GM10266 (cell line): ENCODE data around the gene SPART.
"Not testable (repeated sequence)": the region's sequence is repeated elsewhere in the genome, so short reads cannot be mapped to it uniquely, and the experiment has no call there.

Experiments
- DNase-seq: peaks from one replicate; pipeline ENCODE4 v3.0.0; 2012; ENCODE audit errors: extremely low spot score
- TF ChIP-seq, protein P1 (sequence below): IDR thresholded peaks from 2 replicates; pipeline ENCODE4 v1.5.1; 2012; ENCODE audit warnings: mild to moderate bottlenecking, low read depth; ENCODE audit not compliant: control insufficient read depth, insufficient read depth; ENCODE audit errors: missing control alignments

The SPART gene

DNA sequence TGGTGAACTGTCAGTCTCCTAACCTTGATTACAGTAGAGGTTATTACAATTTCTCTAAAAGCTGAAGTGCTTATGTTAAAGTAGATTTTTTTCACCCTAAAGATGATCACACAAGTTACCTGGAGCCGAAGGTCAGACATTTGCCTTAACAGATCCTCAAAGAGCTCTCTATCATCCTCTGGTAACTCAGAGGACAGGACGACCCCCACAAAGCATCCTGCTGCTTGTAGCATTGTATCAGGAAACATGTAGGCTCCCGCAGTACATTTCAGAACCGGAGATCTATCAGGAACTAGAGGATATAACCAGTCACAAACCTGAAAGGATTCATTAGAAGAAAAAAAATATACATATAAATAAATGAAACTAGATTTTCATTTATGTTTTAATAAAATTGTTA lies 14.9 kb downstream of the SPART start:
- TF ChIP-seq, protein P1, sequence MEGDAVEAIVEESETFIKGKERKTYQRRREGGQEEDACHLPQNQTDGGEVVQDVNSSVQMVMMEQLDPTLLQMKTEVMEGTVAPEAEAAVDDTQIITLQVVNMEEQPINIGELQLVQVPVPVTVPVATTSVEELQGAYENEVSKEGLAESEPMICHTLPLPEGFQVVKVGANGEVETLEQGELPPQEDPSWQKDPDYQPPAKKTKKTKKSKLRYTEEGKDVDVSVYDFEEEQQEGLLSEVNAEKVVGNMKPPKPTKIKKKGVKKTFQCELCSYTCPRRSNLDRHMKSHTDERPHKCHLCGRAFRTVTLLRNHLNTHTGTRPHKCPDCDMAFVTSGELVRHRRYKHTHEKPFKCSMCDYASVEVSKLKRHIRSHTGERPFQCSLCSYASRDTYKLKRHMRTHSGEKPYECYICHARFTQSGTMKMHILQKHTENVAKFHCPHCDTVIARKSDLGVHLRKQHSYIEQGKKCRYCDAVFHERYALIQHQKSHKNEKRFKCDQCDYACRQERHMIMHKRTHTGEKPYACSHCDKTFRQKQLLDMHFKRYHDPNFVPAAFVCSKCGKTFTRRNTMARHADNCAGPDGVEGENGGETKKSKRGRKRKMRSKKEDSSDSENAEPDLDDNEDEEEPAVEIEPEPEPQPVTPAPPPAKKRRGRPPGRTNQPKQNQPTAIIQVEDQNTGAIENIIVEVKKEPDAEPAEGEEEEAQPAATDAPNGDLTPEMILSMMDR: no peak
- DNase-seq: no peak

DNA sequence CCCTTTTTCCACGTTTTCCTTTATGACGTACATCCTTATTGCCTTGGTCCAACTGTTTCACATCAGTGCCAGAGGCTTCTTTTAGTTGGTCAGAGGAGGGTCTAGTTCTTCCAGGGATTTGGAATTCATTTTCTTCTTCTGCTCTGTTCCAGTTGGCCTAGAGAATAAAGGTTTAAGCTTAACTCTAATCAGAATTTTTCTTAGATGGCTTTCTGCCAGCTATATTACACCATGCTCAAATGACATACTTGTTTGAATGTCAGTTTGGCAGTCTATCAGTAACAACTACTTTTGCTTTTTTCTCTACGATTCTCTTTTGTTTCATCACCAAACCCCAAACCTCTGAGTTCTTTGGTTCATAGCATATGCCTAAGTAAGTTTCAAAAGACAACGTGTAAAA lies 16.8 kb downstream of the SPART start:
- TF ChIP-seq, protein P1: no peak
- DNase-seq: no peak

DNA sequence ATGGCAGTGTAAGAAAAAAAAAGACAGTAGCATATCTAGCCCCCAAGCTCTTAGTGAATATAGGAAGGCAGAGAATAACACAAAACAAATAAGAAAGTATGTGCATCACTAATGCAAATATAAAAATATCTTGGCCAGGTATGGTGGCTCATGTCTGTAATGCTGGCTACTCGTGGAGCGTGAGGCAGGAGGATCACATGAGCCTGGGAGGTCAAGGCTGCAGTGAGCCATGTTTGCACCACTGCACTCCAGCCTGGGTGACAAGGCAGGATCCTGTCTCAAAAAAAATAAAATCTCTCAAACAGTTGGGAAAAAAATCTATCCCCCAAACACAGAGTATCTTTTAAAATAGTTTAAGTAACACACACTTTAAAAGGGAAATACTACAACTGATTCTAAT lies 17.4 kb downstream of the SPART start:
- DNase-seq: no peak
- TF ChIP-seq, protein P1: no peak

DNA sequence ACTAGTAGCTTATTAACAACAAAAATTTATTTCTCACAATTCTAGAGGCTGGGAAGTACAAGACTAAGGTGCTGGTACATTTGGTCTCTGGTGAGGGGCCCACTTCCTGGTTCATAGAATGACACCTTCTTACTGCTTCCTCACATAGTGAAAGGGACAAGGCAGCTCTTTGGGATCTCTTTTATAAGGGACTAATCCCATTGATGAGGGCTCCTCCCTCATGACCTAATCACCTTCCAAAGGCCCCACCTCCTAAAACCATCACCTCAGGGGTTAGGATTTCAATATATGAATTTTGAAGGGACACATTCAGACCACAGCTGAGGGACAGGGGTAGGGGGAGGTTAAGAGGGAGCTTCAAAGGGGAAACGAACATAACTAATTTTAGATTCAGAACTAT lies 20.3 kb downstream of the SPART start:
- TF ChIP-seq, protein P1: no peak
- no peak for DNase-seq

DNA sequence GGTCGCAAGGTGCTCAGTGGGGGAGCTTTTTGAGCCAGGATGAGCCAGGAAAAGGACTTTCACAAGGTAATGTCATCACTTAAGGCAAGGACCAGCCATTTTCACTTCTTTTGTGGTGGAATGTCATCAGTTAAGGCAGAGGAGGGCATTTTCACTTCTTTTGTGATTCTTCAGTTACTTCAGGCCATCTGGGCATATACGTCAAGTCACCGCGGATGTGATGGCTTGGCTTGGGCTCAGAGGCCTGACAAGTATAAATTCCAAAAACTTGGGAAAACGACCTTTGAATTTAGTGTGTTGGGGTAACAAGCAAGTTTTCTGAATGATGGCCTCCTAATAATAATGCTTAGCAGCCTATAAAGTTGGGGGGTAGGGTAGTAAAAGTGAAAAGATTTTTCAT lies 21.3 kb downstream of the SPART start:
- not testable (repeated sequence) for DNase-seq

DNA sequence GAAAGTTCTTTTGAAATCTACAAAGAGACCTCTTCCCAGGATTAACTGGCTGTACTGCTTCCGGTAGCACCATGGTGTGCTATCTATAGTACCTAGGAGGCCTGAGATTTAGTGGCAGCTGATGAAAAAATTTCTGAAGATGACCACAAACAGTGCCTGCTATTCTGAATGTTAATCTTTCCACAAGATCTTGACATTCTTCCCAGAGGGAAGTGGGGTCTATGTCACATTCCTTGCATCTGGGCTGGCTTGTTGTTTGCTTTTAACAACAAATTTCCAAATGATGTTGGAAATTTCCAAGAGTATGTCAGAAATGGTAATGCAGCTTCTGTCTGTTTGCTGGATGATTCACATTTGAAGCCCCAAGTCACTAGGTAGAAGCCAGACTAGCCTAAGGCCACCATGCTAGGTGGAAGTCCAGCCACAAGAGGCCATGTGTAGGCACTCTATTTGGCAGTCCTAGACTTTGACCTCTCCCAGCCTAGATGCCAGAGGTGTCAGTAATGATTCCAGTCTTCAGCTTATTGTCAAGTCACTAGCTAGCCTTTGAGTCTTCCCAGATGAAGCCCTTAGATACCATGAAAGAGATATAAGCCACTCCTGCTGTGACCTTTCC lies 22.1 kb downstream of the SPART start:
- TF ChIP-seq, protein P1: no peak
- DNase-seq: no peak

DNA sequence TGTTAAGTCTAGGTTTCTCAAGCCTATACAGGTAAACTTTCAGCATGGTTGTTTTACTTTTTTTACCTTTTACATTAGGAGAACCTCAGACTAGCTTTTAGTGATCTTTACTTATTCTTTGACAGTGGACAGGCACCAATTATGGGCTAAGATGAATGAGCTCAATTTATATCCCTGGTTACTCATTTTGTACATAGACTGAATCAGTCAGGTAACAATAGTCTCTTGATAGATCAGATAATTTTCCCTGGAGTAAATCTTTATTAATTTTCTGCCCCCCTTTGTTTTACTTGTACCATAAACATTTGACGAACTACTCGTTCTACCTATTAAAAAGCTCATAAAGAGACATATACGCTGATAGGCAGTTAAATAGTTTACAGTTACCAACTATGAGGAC lies 22.8 kb downstream of the SPART start:
- TF ChIP-seq, protein P1: no peak
- DNase-seq: no peak

DNA sequence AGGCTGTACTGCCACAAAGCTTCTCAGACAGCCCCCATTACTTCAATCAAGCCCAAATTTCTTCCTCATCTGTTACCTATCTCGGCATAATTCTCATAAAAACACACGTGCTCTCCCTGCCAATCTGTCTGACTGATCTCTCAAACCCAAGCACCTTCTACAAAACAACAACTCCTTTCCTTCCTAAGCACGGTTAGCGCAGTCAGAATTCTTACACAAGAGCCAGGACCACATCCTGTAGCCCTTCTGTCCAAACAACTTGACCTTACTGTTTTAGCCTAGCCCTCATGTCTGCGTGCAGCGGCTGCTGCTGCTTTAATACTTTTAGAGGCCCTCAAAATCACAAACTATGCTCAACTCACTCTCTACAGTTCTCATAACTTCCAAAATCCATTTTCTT lies 26.4 kb downstream of the SPART start:
- DNase-seq: not testable (repeated sequence)
